T-helper 17 cell (primary cell): Measurements from ENCODE around the gene NSMCE1. TPM values are rescaled to one million over a fixed set of nuclear protein-coding genes. Genes with fewer than 3 reads are reported as not detected.

Experiments used
- ATAC-seq: fragments of 150-1000 bp; cut with Tn5 transposase; 2 replicates; pipeline ENCODE4 v1.10.0; 2021; ENCODE audit warnings: mild to moderate bottlenecking, moderate library complexity
- DNase-seq, 3 donors: peaks; one replicate each; pipeline versions ENCODE4 v3.0.0 to v3.0.0-alpha.2; 2020 to 2021
- H3K9me3 ChIP-seq: one replicate; pipeline ENCODE4 v1.7.0; 2013; ENCODE audit warnings: low read length, mild to moderate bottlenecking; ENCODE audit not compliant: control insufficient read depth, poor library complexity, severe bottlenecking
- H3K27ac Mint-ChIP-seq: one replicate; pipeline ENCODE4 v1.8.0; 2022; ENCODE audit warnings: mild to moderate bottlenecking, moderate library complexity, mixed read lengths
- H3K27me3 Mint-ChIP-seq: one replicate; pipeline ENCODE4 v1.8.0; 2022; ENCODE audit warnings: mixed read lengths
- H3K36me3 Mint-ChIP-seq: one replicate; pipeline ENCODE4 v1.8.0; 2022; ENCODE audit warnings: low read depth, mixed read lengths
- H3K4me1 Mint-ChIP-seq: one replicate; pipeline ENCODE4 v1.8.0; 2022; ENCODE audit warnings: mild to moderate bottlenecking, mixed read lengths
- H3K4me3 Mint-ChIP-seq: one replicate; pipeline ENCODE4 v1.8.0; 2022; ENCODE audit warnings: mild to moderate bottlenecking, moderate library complexity, mixed read lengths
- total RNA-seq, 4 donors: library from RNA in 2 of 4; stranded (reverse) in 2 of 4; gene quantifications; one replicate each; pipeline ENCODE4 v1.2.3 and lab custom pipeline; 2022 to 2026

The NSMCE1 gene
- total RNA-seq, 2 donors from 2014 or later = 35.1 to 49.2 TPM

DNA sequence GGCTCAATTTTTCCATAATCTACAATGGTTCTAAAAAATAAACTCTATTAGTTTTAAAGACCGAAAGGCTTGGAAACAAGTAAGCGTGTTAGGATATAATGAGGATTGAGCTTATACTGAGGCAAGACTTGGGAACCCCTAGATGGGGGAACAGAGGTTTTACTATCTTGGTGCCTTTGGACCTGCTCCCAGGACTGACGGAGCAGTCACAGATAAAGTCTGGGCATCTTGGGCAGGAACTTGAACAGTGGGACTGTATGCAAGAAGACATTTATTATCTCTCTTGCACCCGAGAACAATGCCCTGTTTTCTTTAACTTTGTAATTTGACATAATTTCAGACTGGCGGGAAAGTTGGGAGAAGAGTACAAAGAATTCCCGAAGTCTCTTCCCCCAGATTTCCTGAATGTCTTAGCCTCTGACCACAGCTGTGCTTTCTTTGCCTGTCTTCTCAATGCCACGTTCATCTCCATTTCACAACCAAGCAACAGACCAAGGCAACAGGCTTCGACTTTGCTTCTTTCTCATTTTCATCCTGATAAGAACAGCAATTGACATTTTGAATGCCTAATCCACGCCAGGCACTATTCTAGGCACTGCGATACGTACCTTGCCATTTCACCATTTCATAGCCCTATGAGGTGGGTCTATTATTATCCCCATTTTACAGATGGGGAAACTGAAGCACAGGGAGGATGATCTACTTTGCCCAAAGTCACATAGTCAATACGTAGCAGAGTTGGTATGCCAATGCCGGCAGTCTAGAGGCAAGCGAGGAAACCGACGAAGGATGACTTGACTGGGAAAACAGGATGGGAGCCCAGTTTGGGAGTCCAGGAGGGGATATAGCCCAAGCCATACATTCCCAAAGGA lies 42.2 kb upstream of the NSMCE1 start:
- ATAC-seq = no peak
- peaks cover 18% of the 10 kb centered on the region for H3K4me1 Mint-ChIP-seq
- peaks cover 3% of the 10 kb centered on the region for H3K36me3 Mint-ChIP-seq
- H3K27me3 Mint-ChIP-seq = no peaks in the 10 kb centered on the region
- no peak for DNase-seq
- peak overlapping the region; percentile 6 for H3K27ac Mint-ChIP-seq
- H3K4me3 Mint-ChIP-seq = no peak overlapping the region
- H3K9me3 ChIP-seq = no peaks in the 10 kb centered on the region

DNA sequence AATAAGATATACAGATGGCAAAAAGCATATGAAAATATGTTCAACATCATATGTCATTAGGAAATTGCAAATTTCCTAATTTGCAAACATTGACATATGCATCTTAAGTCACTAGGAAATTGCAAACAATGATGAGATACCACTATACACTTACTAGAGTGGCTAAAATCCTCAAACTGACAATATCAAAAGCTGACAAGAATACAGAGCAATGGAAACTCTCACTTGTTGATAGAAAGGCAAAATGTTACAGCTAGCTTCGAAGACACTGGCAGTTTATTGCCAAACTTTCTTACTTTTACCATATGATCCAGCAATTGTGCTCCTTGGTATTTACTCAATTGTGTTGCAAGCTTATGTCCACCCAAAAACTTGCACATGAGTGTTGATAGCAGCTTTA lies 40.2 kb upstream of the NSMCE1 start:
- Mint-ChIP-seq H3K27me3 (no peaks in the 10 kb centered on the region), H3K27ac (no peak overlapping the region), H3K4me3 (no peak overlapping the region), H3K4me1 (peaks cover 9% of the 10 kb centered on the region), H3K36me3 (peaks cover 2% of the 10 kb centered on the region)
- ATAC-seq = no peak
- no peak for DNase-seq
- H3K9me3 ChIP-seq = no peaks in the 10 kb centered on the region

DNA sequence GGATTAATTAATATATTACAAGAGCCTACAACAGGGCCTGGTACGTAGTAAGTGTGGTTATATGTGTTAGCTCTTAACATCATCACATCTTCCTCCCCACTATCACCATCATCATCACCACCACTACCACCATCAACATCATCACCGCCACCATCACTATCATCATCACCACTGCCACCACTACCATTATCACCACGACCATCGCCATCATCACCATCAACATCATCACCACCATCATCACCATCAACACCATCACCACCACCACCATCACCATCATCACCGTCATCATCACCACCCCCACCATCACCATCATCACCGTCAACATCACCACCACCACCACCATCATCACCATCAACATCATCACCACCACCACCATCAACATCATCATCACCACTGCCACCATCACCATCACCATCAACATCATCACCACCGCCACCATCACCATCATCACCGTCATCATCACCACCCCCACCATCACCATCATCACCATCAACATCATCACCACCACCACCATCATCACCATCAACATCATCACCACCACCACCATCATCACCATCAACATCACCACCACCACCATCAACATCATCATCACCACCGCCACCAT lies 37.4 kb upstream of the NSMCE1 start:
- Mint-ChIP-seq H3K4me3 (no peak overlapping the region), H3K4me1 (peaks cover 4% of the 10 kb centered on the region), H3K27me3 (no peaks in the 10 kb centered on the region), H3K36me3 (peaks cover 2% of the 10 kb centered on the region), H3K27ac (no peak overlapping the region)
- DNase-seq (no peak), ATAC-seq (no peak)
- no peaks in the 10 kb centered on the region for H3K9me3 ChIP-seq

DNA sequence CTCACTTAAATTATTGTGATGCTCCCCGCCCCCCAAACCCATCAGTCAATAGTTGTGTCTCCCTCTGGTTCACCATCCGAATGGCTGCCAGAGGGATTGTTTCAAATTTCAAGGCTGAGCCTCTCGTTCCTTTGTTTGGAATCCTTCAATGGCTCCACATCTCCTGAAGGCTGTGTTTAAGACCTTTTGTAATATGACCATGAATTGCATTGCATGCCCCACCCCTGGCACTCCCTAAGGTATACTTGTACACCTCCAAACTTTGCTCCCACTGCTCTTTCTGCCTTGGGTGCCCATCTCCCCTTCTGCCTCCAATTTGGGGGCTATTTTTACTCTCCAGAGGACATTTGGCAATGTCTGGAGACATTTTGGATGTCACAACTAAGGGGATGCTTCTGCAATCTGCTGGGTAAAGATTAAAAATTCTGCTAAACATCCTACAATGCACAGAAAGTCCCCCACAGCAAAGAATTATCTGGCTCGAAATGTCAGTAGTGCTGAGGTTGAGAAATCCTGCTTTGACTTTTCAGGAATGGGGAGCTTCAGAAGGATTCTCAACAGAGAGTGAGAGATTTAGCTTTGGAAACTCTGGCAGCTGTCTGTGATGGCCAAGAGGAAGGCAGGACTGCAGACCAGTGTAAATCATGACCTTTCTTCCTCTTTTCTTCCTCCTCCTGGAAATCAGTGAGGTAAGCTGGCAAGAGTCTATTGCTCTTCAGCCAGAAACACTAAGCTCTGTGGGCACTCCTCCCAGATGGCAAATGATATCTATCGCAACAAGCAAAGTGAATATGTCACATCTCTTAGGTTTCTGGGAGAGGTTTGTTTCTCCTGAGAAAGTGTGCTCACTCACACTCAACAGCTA lies 36.5 kb upstream of the NSMCE1 start:
- Mint-ChIP-seq H3K4me3 (no peak overlapping the region), H3K4me1 (peaks cover 2% of the 10 kb centered on the region), H3K27ac (no peak overlapping the region), H3K27me3 (no peaks in the 10 kb centered on the region), H3K36me3 (peaks cover 2% of the 10 kb centered on the region)
- no peaks in the 10 kb centered on the region for H3K9me3 ChIP-seq
- no peak for ATAC-seq
- DNase-seq = no peak

DNA sequence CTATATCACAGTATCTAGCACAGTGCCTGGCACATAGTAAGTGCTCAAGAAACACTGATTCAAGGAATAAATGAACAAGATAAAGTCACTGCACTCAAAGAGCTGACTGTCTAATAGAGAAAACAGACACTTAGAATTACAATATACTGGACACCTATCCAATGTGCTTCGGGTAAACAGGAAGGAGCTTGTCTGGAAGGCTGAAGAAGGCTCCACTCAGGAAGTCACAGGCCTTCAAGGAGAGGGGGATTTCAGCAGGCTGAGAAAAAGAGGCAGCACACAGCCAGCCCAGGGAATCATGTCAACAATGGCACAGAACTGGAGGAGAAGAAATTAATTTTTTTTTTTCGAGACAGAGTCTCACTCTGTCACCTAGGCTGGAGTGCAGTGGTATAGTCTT lies 35.5 kb upstream of the NSMCE1 start:
- H3K9me3 ChIP-seq = no peaks in the 10 kb centered on the region
- Mint-ChIP-seq H3K4me3 (no peak overlapping the region), H3K4me1 (peaks cover 3% of the 10 kb centered on the region), H3K27ac (no peak overlapping the region), H3K36me3 (peaks cover 2% of the 10 kb centered on the region), H3K27me3 (no peaks in the 10 kb centered on the region)
- DNase-seq (no peak), ATAC-seq (no peak)

DNA sequence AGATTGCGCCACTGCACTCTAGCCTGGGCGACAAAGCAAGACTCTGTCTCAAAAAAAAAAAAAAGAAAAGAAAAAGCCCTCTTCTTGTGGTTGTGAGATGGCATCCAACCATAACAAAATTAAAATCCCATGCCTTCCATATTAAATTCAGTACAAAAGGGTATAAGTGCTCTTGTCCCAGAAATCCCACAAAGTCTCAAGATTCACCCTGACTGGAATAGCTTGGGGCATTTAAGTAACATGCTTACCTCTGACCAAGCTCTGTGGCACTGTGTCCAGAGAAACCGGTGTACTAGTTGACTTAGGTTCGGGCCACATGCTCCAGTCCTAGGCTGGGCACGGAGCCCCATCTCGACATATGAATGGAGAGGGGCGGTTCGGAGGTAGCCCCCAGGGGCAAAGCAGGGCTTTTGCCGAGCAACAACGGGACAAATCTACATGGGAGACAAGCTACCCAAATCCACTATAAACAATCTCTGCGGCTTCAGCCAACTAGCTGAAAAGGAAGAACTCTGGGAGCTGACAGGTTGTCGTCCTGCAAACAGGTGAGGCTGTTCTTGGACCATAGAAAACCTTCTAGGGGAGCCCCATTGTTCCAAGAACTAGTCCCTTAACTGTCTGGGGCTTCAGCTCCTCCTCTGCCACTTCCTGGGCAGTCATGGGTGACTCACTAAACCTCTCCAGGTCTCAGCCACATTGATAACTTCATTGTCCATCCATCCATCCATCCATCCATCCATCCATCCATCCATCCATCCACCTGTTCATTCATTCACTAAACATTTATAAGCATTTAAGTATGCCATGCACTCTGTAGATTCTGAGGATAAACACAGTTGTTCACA lies 34.9 kb upstream of the NSMCE1 start:
- H3K36me3 Mint-ChIP-seq = peaks cover 2% of the 10 kb centered on the region
- peaks cover 4% of the 10 kb centered on the region for H3K4me1 Mint-ChIP-seq
- ATAC-seq (no peak), DNase-seq (no peak)
- no peak overlapping the region for H3K4me3 Mint-ChIP-seq
- H3K9me3 ChIP-seq = no peaks in the 10 kb centered on the region
- H3K27me3 Mint-ChIP-seq = no peaks in the 10 kb centered on the region
- H3K27ac Mint-ChIP-seq = no peak overlapping the region

DNA sequence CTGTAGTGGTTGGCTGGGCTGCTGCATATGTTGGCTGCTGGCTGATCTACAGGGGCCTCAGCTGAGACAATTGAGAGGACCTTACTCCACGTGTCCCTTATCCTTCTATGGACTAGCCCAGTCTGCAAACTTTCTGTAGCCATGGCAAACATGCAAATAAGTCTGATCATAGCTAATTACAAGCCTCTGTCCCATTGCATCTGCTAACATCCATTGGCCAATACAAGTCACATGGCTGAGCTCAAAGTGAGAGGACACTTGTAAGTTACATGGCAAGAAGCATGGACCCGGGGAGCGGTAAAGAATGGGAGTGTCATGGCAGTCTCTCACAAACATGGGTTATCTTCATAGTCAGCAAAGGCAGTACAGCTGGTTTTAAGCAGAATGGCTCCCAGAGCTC lies 33.6 kb upstream of the NSMCE1 start:
- Mint-ChIP-seq H3K27me3 (no peaks in the 10 kb centered on the region), H3K4me1 (peaks cover 4% of the 10 kb centered on the region), H3K27ac (no peak overlapping the region), H3K36me3 (peaks cover 2% of the 10 kb centered on the region), H3K4me3 (no peak overlapping the region)
- DNase-seq = no peak
- no peak for ATAC-seq
- no peaks in the 10 kb centered on the region for H3K9me3 ChIP-seq

DNA sequence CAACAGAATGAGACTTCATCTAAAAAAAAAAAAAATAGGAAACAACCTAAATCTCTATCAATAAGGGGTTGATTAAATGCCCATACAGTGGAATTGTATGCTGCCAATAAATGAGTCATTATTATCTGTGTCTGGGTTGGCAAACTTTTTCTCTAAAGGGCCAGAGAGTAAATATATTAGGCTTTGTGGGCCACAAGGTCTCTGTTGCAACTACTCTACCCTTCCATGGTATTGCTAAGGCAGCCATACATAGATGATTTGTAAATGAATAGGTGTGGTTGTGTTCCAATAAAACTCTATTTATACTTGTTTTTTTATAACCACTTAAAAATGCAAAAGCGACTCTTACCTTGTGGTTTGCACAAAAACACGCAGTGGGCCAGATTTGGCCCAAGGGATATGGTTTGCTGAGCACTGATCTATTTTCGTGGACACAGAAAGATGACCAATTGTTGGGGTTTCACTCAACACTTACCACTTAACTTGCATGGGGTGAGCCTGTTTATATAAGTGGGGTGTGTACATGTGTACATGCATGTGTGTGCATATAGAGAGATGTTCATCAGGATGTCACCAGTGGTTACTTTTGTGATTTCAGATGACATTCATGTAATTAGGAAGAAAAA lies 32.8 kb upstream of the NSMCE1 start:
- no peak for DNase-seq
- no peak overlapping the region for H3K4me3 Mint-ChIP-seq
- peaks cover 2% of the 10 kb centered on the region for H3K36me3 Mint-ChIP-seq
- H3K27me3 Mint-ChIP-seq = no peaks in the 10 kb centered on the region
- H3K9me3 ChIP-seq = no peaks in the 10 kb centered on the region
- peaks cover 4% of the 10 kb centered on the region for H3K4me1 Mint-ChIP-seq
- no peak for ATAC-seq
- no peak overlapping the region for H3K27ac Mint-ChIP-seq

DNA sequence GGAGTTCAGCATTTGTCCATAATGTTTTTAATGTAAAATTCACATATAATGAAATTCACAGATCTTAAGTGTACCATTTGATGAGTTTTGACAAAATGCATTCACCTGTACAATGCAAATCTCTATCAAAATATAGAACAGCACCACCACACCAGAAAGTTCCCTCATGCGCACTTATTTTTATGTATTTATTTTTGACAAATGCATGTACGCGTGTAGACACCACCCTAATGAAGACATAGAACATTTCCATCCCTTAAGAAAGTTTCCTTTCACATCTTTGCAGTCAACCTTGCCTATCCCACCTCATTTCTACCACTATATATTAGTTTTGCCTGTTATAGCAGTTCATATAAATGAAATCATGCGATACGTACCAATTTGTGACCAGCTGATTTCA lies 29.6 kb upstream of the NSMCE1 start:
- H3K27ac Mint-ChIP-seq = no peak overlapping the region
- peaks cover 4% of the 10 kb centered on the region for H3K4me1 Mint-ChIP-seq
- H3K27me3 Mint-ChIP-seq = no peaks in the 10 kb centered on the region
- no peaks in the 10 kb centered on the region for H3K36me3 Mint-ChIP-seq
- no peak for DNase-seq
- no peaks in the 10 kb centered on the region for H3K9me3 ChIP-seq
- peak overlapping the region; percentile 7 for H3K4me3 Mint-ChIP-seq
- no peak for ATAC-seq

DNA sequence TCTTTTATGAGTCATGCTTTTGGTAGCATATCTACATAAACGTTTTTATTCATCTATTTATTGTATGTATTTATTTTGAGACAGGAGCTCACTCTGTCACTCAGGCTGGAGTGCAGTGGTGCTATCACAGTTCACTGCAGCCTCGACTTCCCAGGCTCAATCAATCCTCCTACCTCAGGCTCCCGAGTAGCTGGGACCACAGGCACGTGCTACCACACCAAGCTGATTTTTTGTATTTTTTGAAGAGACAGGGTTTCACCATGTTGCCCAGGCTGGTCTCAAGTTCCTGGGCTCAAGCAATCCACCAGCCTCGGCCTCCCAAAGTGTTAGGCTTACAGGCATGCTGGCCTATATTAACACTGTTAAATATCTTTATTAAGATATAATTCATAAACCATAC lies 24.8 kb upstream of the NSMCE1 start:
- DNase-seq = no peak
- H3K27me3 Mint-ChIP-seq = no peaks in the 10 kb centered on the region
- peak overlapping the region; percentile 60 for H3K27ac Mint-ChIP-seq
- no peak for ATAC-seq
- H3K36me3 Mint-ChIP-seq = no peaks in the 10 kb centered on the region
- peaks cover 13% of the 10 kb centered on the region for H3K4me1 Mint-ChIP-seq
- no peak overlapping the region for H3K4me3 Mint-ChIP-seq
- H3K9me3 ChIP-seq = no peaks in the 10 kb centered on the region

DNA sequence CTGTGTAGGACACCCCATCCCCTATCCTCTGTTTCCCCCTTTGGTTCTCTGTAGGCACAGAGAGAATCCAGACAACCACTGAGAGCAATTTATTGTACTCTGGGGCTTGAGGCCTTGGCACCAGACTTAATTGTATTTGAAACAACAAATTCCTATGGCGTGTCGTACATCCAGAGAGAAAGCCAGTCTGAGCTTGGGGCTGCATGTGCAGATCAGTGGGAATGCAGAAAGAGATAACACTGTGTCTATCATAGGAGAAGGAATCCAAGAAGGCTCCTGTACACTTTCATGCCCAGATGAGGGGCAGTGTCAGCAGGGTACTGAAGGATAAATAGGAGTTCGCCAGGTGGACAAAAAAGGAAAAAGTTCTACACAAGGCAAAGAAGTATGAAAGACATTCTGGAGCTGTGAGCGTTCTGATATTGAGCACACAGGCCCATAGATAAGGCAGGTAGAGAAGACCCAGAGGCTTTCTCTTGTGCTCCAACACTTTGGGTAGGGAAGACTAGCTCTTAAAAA lies 23.2 kb upstream of the NSMCE1 start:
- Mint-ChIP-seq H3K36me3 (no peaks in the 10 kb centered on the region), H3K4me3 (no peak overlapping the region), H3K4me1 (peaks cover 13% of the 10 kb centered on the region), H3K27me3 (no peaks in the 10 kb centered on the region), H3K27ac (no peak overlapping the region)
- ATAC-seq (no peak), DNase-seq (no peak)
- no peaks in the 10 kb centered on the region for H3K9me3 ChIP-seq

DNA sequence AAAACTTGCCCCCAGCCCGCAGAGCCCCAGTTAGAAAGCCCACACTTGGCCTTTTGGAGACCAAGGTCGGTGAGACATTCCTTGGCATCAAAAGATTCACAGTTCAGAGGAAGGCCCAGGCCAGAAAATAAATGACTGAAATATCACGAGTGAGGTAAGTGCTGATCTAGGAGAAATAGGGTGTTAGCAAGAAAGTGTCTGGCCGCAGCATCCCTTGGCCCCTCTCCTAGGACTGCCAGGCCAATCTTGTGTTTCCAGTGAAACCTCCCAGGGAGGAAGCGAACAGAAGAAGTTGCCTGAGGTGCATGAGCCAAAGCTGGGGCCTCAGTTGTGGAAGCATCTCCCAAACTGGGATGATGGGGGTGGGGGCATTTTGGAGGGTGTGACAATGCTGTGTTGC lies 22.5 kb upstream of the NSMCE1 start:
- no peak for ATAC-seq
- H3K4me1 Mint-ChIP-seq = peaks cover 17% of the 10 kb centered on the region
- H3K36me3 Mint-ChIP-seq = no peaks in the 10 kb centered on the region
- H3K27me3 Mint-ChIP-seq = no peaks in the 10 kb centered on the region
- H3K9me3 ChIP-seq = no peaks in the 10 kb centered on the region
- no peak for DNase-seq
- H3K27ac Mint-ChIP-seq = no peak overlapping the region
- H3K4me3 Mint-ChIP-seq = no peak overlapping the region
